Spleen (tissue), 11 donors: ENCODE results near the gene LRWD1. TPM values are rescaled to one million over a fixed set of nuclear protein-coding genes. Genes with fewer than 3 reads are reported as not detected.

Source experiments
- DNase-seq: peaks from one replicate; pipeline ENCODE4 v3.0.0-alpha.2; 2020
- H3K27ac ChIP-seq, 8 donors: fragments of 200-600 bp; sonication (generic) in 7 of 8; 1 replicate in 4 of 8; 2 replicates in 4 of 8; pipeline versions ENCODE4 v1.5.0 to v1.8.0; 2016 to 2021; ENCODE audit warnings: inconsistent platforms in 4 of 8, mild to moderate bottlenecking in 4 of 8, moderate library complexity in 1 of 8
- H3K27me3 ChIP-seq, 7 donors: fragments of 200-600 bp; sonication (generic) in 6 of 7; replicated peaks in 1 of 7; 1 replicate in 4 of 7; 2 replicates in 3 of 7; pipeline versions ENCODE4 v1.5.0 to v1.8.0; 2016 to 2021; ENCODE audit warnings: inconsistent platforms in 3 of 7, mild to moderate bottlenecking in 1 of 7
- H3K36me3 ChIP-seq, 6 donors: fragments of 200-600 bp; sonication (generic) in 5 of 6; 1 replicate in 4 of 6; 2 replicates in 2 of 6; pipeline versions ENCODE4 v1.5.0 to v1.8.0; 2016 to 2021; ENCODE audit warnings: inconsistent platforms in 2 of 6
- H3K4me1 ChIP-seq, 6 donors: fragments of 200-600 bp; sonication (generic) in 5 of 6; 1 replicate in 3 of 6; 2 replicates in 3 of 6; pipeline versions ENCODE4 v1.5.0 to v1.8.0; 2016 to 2021; ENCODE audit warnings: inconsistent platforms in 3 of 6
- H3K4me3 ChIP-seq, 8 donors: fragments of 200-600 bp; sonication (generic) in 7 of 8; 1 replicate in 4 of 8; 2 replicates in 4 of 8; pipeline versions ENCODE4 v1.5.0 to v1.8.0; 2016 to 2021; ENCODE audit warnings: inconsistent platforms in 4 of 8, mild to moderate bottlenecking in 4 of 8, moderate library complexity in 2 of 8
- H3K9me3 ChIP-seq, 8 donors: fragments of 200-600 bp; sonication (generic) in 7 of 8; 1 replicate in 4 of 8; 2 replicates in 4 of 8; pipeline versions ENCODE4 v1.5.0 to v1.8.0; 2016 to 2021; ENCODE audit warnings: inconsistent platforms in 4 of 8
- POLR2A ChIP-seq, 3 donors: fragments of 450-650 bp; IDR thresholded peaks; one replicate each; pipeline ENCODE4 v1.5.1; 2017; ENCODE audit warnings: antibody characterized with exemption in 3 of 3, mild to moderate bottlenecking in 1 of 3
- POLR2AphosphoS5 ChIP-seq, 3 donors: sonication (generic); formaldehyde crosslinking; IDR thresholded peaks; one replicate each; pipeline ENCODE4 v1.5.1; 2017; ENCODE audit warnings: antibody characterized with exemption in 3 of 3
- WGBS, 5 donors: extraction: QIAGEN DNeasy Blood & Tissue Kit in 3 of 5; methylation state at CpG; one replicate each; pipeline versions ENCODE4 v1.1.5 to v1.1.7; 2013 to 2018; 5-methylcytosine and 5-hydroxymethylcytosine counted together
- intact Hi-C: fragments of 100-400 bp; cut with DNase I; formaldehyde crosslinking; loops from one replicate; pipeline ENCODE4 v1.15.0; 2023; ENCODE audit warnings: low total_unique reads
- polyA plus RNA-seq, 3 donors: library from polyadenylated mRNA; stranded (reverse); fragments of 200-250 nt; gene quantifications; one replicate each; pipeline ENCODE4 v1.2.1, GENCODE V29; 2013
- total RNA-seq, 7 donors: library from RNA; depleted of rRNA in 3 of 7; stranded (reverse); fragments of >200 nt in 3 of 7; fragmentation: NEBNext Ultra II Directional in 4 of 7; extraction: Animal tissue kit (Norgen Biotek cat#: 25700) in 4 of 7; gene quantifications; one replicate each; pipeline versions ENCODE4 v1.1.0 to v1.2.1, GENCODE V29; 2016 to 2021
- TF ChIP-seq, protein P1 (sequence below), 11 experiments: fragments of 200-600 bp in 7 of 11; fragments of 450-650 bp in 4 of 11; sonication (generic) in 4 of 11; IDR thresholded peaks in 8 of 11; conservative IDR thresholded peaks in 3 of 11; 1 replicate in 7 of 11; 2 replicates in 4 of 11; pipeline versions ENCODE4 v1.4.0 to v1.8.0; 2016 to 2021; ENCODE audit warnings: antibody characterized with exemption in 11 of 11, inconsistent platforms in 4 of 11, mild to moderate bottlenecking in 1 of 11
- donor health status: healthy with polysubstance abuse.
- donor health status: DM: no; HTN: no; CAD: no; lungs with moderate emphysema.
- donor health status: DM: no; HTN: no; CAD: no.
- donor health status: Bipolar disorder and iron deficiency.
- donor health status: healthy.
- donor health status: DM: no; HTN: no; CAD: no.
- donor health status: DM: yes; HTN: yes; CAD: no.

LRWD1 gene
- total and polyA plus RNA-seq, 10 donors = 19.9 to 42.2 (median 27.3) TPM

DNA sequence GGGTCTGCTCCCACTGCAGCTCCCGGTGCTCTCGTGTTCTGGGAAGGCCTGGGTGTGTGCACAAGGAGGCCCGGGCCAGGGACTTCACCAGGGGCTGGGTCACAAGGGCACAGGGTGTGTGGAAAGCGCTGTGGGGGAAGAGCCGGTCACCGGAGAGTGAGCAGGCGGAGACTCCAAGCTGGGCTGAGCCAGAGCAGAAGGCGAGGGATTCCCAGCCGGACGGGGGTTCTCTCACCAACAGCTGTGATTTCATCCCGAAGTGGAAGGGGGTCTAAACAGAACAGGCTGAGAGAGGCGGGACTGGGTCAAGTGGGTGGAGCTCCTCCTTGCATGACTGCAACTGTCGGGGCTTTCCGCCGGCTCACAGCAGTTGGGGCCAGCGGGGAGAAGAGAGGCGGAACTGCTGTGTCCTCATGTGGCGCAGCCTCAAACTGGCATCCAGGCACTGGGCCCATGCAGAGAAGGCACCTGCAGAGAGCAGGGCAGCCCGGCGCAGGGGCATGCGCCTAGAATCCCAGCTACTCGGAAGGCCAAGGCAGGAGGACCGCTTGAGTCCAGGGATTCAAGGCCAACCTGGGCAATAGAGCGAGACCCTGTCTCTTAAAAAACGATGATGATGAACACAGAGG is 39.0 kb upstream of the LRWD1 start:
- H3K4me3 ChIP-seq = peak overlapping the region in 5 of 8 donors; percentile 12 to 63 (median 19)
- DNase-seq = peak; percentile 98
- peak; percentile 93 to 96 (median 95) for TF ChIP-seq POLR2AphosphoS5 (IDR thresholded peaks at IDR 0.05)
- TF ChIP-seq POLR2A (IDR thresholded peaks at IDR 0.05) = peak; percentile 30 to 75 (median 58)
- TF ChIP-seq, protein P1, sequence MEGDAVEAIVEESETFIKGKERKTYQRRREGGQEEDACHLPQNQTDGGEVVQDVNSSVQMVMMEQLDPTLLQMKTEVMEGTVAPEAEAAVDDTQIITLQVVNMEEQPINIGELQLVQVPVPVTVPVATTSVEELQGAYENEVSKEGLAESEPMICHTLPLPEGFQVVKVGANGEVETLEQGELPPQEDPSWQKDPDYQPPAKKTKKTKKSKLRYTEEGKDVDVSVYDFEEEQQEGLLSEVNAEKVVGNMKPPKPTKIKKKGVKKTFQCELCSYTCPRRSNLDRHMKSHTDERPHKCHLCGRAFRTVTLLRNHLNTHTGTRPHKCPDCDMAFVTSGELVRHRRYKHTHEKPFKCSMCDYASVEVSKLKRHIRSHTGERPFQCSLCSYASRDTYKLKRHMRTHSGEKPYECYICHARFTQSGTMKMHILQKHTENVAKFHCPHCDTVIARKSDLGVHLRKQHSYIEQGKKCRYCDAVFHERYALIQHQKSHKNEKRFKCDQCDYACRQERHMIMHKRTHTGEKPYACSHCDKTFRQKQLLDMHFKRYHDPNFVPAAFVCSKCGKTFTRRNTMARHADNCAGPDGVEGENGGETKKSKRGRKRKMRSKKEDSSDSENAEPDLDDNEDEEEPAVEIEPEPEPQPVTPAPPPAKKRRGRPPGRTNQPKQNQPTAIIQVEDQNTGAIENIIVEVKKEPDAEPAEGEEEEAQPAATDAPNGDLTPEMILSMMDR (IDR thresholded peaks at IDR 0.05 in 8 of 11, conservative IDR thresholded peaks at IDR 0.05 in 3 of 11) = no peak

DNA sequence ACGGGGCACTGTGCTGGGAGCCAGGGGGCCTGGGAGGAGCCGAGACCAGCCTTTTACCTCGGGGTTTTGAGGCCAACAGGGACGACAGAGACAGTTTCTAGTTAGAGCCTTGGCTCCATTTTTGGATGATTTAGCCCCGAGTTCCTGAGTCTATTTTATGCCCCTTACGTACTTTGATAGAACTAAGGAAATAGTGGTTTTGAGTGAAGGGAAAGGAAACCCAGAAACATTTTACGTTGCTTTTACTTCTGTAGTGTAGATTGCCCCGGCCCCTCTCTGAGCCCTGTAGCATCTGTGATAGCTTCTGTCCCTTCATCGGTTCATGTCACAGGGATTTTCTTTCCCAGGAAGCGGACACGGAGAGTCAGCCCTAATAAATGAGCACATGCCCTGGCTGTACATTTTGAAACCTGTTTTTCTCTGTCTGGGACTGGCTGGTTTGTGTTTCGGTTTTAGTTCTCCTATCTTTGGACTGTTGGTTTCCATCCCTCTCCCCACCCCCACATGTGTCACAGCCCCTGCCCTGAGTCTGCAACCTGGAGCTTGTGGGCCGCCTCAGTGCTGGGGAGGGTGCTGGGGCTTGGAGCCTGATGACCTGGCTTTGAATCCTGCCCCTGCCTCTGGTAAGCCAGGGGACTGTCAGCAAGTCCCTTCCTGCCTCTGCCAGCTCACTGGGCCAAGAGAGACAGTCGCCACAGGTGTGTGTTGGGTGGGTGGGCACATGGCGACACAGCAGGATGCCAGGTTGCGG is 38.3 kb upstream of the LRWD1 start:
- H3K36me3 ChIP-seq = peaks cover 0 to 57% (median 7%) of the 10 kb centered on the region in 6 donors
- H3K4me3 ChIP-seq = peak overlapping the region in 5 of 8 donors; percentile 12 to 63 (median 19)
- peak overlapping the region; percentile 91 to 99 (median 98) for H3K27ac ChIP-seq
- intact Hi-C loops = no loop called here
- DNase-seq = peak; percentile 94
- no peaks in the 10 kb centered on the region for H3K9me3 ChIP-seq
- 26 to 38% (median 31%) methylated on average over 13 to 16 of the region's 16 CpGs for WGBS, 5 donors
- no peaks in the 10 kb centered on the region for H3K27me3 ChIP-seq
- H3K4me1 ChIP-seq = peaks cover 40 to 100% (median 83%) of the 10 kb centered on the region in 6 donors
- TF ChIP-seq POLR2A (IDR thresholded peaks at IDR 0.05) = no peak
- TF ChIP-seq, protein P1 (IDR thresholded peaks at IDR 0.05 in 8 of 11, conservative IDR thresholded peaks at IDR 0.05 in 3 of 11) = no peak
- peak; percentile 73 to 78 (median 75) for TF ChIP-seq POLR2AphosphoS5 (IDR thresholded peaks at IDR 0.05)

More for the DNA sequence above, 39.0 kb upstream of the LRWD1 start:
- intact Hi-C loops = no loop called here
- no peaks in the 10 kb centered on the region for H3K9me3 ChIP-seq
- H3K27me3 ChIP-seq = no peaks in the 10 kb centered on the region
- H3K4me1 ChIP-seq = peaks cover 39 to 100% (median 83%) of the 10 kb centered on the region in 6 donors
- WGBS, 5 donors = 22 to 42% (median 34%) methylated on average over 20 to 25 of the region's 25 CpGs
- peaks cover 0 to 64% (median 7%) of the 10 kb centered on the region in 6 donors for H3K36me3 ChIP-seq
- peak overlapping the region; percentile 91 to 99 (median 98) for H3K27ac ChIP-seq

DNA sequence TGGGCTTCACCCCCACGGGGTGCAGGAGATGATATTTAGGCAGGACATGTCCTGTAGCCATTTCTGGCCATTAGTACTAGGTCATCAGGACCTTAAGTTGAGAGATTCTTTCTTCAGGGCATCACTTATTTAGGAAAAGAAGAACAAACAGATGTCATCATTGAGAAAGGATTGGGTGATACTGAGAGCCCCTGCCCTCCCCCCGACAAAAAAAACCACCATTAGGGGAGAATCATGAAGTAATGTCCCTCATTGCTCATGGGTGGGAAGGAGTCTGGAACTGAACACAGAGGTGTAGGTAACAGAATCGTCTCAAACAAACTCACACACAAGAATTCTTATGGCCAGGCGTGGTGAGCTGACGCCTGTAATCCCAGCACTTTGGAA is 37.8 kb upstream of the LRWD1 start:
- 58 to 78% (median 60%) methylated on average over 4 to 5 of the region's 5 CpGs for WGBS, 5 donors
- H3K36me3 ChIP-seq = peaks cover 0 to 51% (median 6%) of the 10 kb centered on the region in 6 donors
- no peak for TF ChIP-seq POLR2AphosphoS5 (IDR thresholded peaks at IDR 0.05)
- TF ChIP-seq, protein P1 (IDR thresholded peaks at IDR 0.05 in 8 of 11, conservative IDR thresholded peaks at IDR 0.05 in 3 of 11) = no peak
- TF ChIP-seq POLR2A (IDR thresholded peaks at IDR 0.05) = no peak
- H3K4me3 ChIP-seq = peak overlapping the region in 2 of 8 donors; percentile 19 to 63
- H3K9me3 ChIP-seq = no peaks in the 10 kb centered on the region
- intact Hi-C loops = no loop called here
- DNase-seq = no peak
- no peaks in the 10 kb centered on the region for H3K27me3 ChIP-seq
- peaks cover 45 to 100% (median 84%) of the 10 kb centered on the region in 6 donors for H3K4me1 ChIP-seq
- H3K27ac ChIP-seq = peak overlapping the region; percentile 91 to 99 (median 98)
